Measurements from ENCODE around the gene RGS7BP. TPM values are rescaled to one million over a fixed set of nuclear protein-coding genes. Genes with fewer than 3 reads are reported as not detected.

Gene RGS7BP
- total RNA-seq, 1 donor from 2014 or later, result 0.27 TPM

DNA sequence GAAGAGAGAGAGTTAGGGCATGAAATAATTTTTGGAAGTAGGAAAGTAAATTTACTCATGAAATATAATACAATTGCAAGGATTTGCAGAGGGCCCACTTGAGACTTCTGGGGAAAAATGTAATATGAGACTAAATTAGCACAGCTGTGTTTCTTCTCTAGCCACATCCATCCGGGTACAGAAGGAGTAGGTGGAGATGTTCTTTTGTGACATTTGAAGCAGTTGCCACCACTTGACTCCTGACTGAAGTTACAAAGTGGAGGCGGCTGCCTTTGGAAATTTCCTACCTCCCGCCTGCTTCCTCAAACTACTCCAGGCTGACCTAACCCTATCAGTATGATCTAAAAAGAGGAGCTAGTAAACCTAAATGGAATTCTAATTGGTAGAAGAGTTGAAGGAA, 126.4 kb downstream of the RGS7BP start:
- DNase-seq, result no peak
- H3K4me3 Mint-ChIP-seq (ENCODE audit: unreplicated experiment), result no peak overlapping the region
- peaks cover 4% of the 10 kb centered on the region for H3K4me1 Mint-ChIP-seq (ENCODE audit: low read depth, unreplicated experiment)
- no peaks in the 10 kb centered on the region for H3K36me3 Mint-ChIP-seq (ENCODE audit: unreplicated experiment)
- H3K27me3 Mint-ChIP-seq (ENCODE audit: unreplicated experiment), result no peaks in the 10 kb centered on the region
- H3K9me3 Mint-ChIP-seq (ENCODE audit: unreplicated experiment), result peaks cover 4% of the 10 kb centered on the region
- TF ChIP-seq, protein P1, sequence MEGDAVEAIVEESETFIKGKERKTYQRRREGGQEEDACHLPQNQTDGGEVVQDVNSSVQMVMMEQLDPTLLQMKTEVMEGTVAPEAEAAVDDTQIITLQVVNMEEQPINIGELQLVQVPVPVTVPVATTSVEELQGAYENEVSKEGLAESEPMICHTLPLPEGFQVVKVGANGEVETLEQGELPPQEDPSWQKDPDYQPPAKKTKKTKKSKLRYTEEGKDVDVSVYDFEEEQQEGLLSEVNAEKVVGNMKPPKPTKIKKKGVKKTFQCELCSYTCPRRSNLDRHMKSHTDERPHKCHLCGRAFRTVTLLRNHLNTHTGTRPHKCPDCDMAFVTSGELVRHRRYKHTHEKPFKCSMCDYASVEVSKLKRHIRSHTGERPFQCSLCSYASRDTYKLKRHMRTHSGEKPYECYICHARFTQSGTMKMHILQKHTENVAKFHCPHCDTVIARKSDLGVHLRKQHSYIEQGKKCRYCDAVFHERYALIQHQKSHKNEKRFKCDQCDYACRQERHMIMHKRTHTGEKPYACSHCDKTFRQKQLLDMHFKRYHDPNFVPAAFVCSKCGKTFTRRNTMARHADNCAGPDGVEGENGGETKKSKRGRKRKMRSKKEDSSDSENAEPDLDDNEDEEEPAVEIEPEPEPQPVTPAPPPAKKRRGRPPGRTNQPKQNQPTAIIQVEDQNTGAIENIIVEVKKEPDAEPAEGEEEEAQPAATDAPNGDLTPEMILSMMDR (IDR thresholded peaks at IDR 0.05; ENCODE audit: partially characterized antibody, unreplicated experiment), result no peak
- no peak overlapping the region for H3K27ac Mint-ChIP-seq (ENCODE audit: unreplicated experiment)

DNA sequence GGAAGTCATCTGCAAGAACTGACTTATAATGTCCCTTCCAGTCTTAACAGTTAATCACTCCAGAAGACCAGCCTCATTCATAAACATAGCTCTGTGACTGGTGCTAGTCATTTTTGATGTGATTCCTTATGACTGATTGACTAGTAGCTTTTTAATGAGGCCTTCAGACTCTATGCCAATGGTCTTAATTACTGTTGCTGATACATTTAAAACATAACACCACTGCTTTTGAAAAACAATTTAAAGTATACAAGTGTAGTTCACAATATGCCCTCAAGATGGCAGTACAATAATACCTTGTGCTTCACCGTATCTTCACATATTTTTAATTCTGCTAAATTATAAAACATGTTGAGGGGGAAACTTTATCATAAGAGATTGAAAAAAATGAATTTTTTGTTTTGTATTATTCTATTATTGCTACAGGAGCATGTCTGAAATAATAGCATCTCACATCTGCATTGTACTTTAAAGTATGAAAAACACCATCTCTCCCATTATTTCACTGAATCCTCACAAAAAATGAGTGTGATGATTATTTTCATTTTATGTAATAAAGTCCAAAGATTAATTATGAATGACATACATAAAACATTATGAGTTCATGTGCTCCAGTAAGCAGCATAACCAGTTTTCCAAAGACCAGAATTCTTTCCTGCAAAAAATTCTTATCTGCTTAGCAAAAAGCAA, 129.3 kb downstream of the RGS7BP start:
- DNase-seq, result no peak
- Mint-ChIP-seq H3K27ac (ENCODE audit: unreplicated experiment) (no peak overlapping the region), H3K27me3 (ENCODE audit: unreplicated experiment) (no peaks in the 10 kb centered on the region), H3K9me3 (ENCODE audit: unreplicated experiment) (peaks cover 4% of the 10 kb centered on the region), H3K4me1 (ENCODE audit: low read depth, unreplicated experiment) (peaks cover 5% of the 10 kb centered on the region), H3K4me3 (ENCODE audit: unreplicated experiment) (no peak overlapping the region), H3K36me3 (ENCODE audit: unreplicated experiment) (no peaks in the 10 kb centered on the region)
- TF ChIP-seq, protein P1 (IDR thresholded peaks at IDR 0.05; ENCODE audit: partially characterized antibody, unreplicated experiment), result peak; percentile 91

DNA sequence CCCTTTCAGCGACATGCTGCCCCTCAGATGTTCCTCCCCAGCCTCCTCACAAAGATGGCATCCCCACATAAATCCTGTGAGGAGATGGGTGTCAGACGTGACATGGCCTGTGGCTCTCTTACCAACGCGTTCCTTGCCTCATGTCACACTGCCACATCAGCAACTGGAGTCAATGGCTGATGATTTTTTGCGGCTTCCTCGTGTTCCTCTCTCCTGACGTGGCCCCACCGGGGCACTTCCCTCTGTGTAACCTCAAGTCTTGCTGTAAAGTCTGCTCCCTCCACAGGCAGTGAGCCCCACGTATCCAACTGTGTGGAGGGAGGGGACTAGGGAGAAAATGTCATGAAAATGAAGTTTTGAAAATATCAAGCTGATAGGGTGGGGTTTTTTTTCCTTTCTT, 131.3 kb downstream of the RGS7BP start:
- H3K4me3 Mint-ChIP-seq (ENCODE audit: unreplicated experiment), result no peak overlapping the region

DNA sequence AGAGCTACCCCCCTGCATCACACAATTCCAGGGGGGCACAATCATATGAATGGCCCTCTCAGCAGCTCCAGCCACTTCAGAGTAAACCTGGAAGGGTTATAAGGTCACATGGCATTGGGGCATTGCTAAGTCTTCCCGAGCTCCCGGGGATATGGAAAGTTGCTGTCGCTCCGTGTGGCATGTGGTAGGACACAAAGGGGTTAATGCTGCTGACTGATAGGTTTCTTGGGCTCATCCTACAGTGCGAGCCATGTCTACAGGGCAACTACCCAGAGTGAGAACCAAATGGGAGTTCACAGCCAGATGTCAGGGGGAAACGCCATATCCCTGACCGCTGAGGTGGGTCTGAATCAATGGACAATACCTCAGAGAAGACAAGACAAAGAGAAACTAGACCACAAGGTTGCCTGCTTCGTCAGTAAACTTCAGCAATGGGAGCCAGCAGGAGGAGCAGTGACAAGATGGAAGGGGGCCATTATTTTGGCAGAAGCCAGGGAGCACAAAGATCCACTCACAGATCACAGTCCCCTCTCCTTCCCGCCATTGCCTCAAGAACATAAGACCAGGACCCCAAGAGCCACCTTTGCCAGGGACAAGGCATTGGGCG, 132.1 kb downstream of the RGS7BP start:
- Mint-ChIP-seq H3K27ac (ENCODE audit: unreplicated experiment) (no peak overlapping the region), H3K27me3 (ENCODE audit: unreplicated experiment) (no peaks in the 10 kb centered on the region), H3K36me3 (ENCODE audit: unreplicated experiment) (no peaks in the 10 kb centered on the region), H3K4me3 (ENCODE audit: unreplicated experiment) (no peak overlapping the region), H3K9me3 (ENCODE audit: unreplicated experiment) (peaks cover 4% of the 10 kb centered on the region), H3K4me1 (ENCODE audit: low read depth, unreplicated experiment) (peaks cover 5% of the 10 kb centered on the region)
- no peak for DNase-seq
- TF ChIP-seq, protein P1 (IDR thresholded peaks at IDR 0.05; ENCODE audit: partially characterized antibody, unreplicated experiment), result no peak

More for the DNA sequence above, 131.3 kb downstream of the RGS7BP start:
- no peaks in the 10 kb centered on the region for H3K36me3 Mint-ChIP-seq (ENCODE audit: unreplicated experiment)
- H3K9me3 Mint-ChIP-seq (ENCODE audit: unreplicated experiment), result peaks cover 4% of the 10 kb centered on the region
- TF ChIP-seq, protein P1 (IDR thresholded peaks at IDR 0.05; ENCODE audit: partially characterized antibody, unreplicated experiment), result no peak
- H3K27ac Mint-ChIP-seq (ENCODE audit: unreplicated experiment), result no peak overlapping the region
- peaks cover 5% of the 10 kb centered on the region for H3K4me1 Mint-ChIP-seq (ENCODE audit: low read depth, unreplicated experiment)
- no peaks in the 10 kb centered on the region for H3K27me3 Mint-ChIP-seq (ENCODE audit: unreplicated experiment)
- no peak for DNase-seq

DNA sequence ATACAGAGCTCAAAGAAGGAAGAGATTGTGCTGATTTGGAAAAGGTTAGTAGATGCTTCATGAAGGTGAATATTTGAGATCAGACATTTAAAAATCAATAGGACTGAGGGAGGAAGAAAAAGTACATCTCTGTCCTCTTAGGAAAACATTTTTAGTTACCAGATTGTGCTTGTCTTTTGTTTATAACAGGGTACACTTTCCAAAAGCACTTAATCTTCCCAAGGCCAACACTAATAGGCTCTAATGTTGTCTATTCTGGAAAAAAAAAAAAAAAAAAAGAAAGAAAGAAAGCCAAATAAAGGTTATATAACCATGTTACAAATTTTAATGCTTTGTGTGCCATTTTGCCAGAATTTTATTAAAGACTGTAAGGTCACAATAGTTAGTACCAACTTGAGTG, 139.0 kb downstream of the RGS7BP start:
- no peak overlapping the region for H3K27ac Mint-ChIP-seq (ENCODE audit: unreplicated experiment)
- H3K4me3 Mint-ChIP-seq (ENCODE audit: unreplicated experiment), result no peak overlapping the region
- H3K36me3 Mint-ChIP-seq (ENCODE audit: unreplicated experiment), result no peaks in the 10 kb centered on the region
- H3K9me3 Mint-ChIP-seq (ENCODE audit: unreplicated experiment), result no peaks in the 10 kb centered on the region
- H3K4me1 Mint-ChIP-seq (ENCODE audit: low read depth, unreplicated experiment), result no peaks in the 10 kb centered on the region
- TF ChIP-seq, protein P1 (IDR thresholded peaks at IDR 0.05; ENCODE audit: partially characterized antibody, unreplicated experiment), result no peak
- no peak for DNase-seq
- H3K27me3 Mint-ChIP-seq (ENCODE audit: unreplicated experiment), result no peaks in the 10 kb centered on the region
